IMR-90 (cell line): Measurements from ENCODE around the gene SMIM36.

Source experiments
- CEBPB ChIP-seq: IDR thresholded peaks from 2 replicates; pipeline ENCODE4 v1.6.1; 2012; ENCODE audit warnings: low read depth, low read length, improper control_type of control experiment
- CHD1 ChIP-seq: IDR thresholded peaks from 2 replicates; pipeline ENCODE4 v1.6.1; 2012; ENCODE audit warnings: low read depth, low read length, improper control_type of control experiment
- MXI1 ChIP-seq: IDR thresholded peaks from 2 replicates; pipeline ENCODE4 v1.6.1; 2012; ENCODE audit warnings: low read depth, mild to moderate bottlenecking, low read length, moderate library complexity, borderline replicate concordance
- NFE2L2 ChIP-seq: fragments of 150-350 bp; IDR thresholded peaks from 2 replicates; pipeline ENCODE4 v1.6.1; 2016; ENCODE audit warnings: low read depth, mild to moderate bottlenecking, low read length
- POLR2A ChIP-seq: IDR thresholded peaks from 2 replicates; pipeline ENCODE4 v1.6.1; 2012; ENCODE audit warnings: mild to moderate bottlenecking, low read depth, low read length
- RAD21 ChIP-seq: IDR thresholded peaks from 2 replicates; pipeline ENCODE4 v1.6.1; 2012; ENCODE audit warnings: low read length, improper control_type of control experiment
- RFX5 ChIP-seq: IDR thresholded peaks from 2 replicates; pipeline ENCODE4 v1.8.0; 2012; ENCODE audit warnings: low read depth, mild to moderate bottlenecking, low read length, moderate library complexity
- SMC3 ChIP-seq: fragments of 150-350 bp; IDR thresholded peaks from 2 replicates; pipeline ENCODE4 v1.6.1; 2016; ENCODE audit warnings: low read depth, mild to moderate bottlenecking, antibody characterized with exemption, low read length, moderate library complexity
- TF ChIP-seq, protein P1 (sequence below): conservative IDR thresholded peaks from 2 replicates; pipeline ENCODE4 v1.5.1; 2012; ENCODE audit warnings: mild to moderate bottlenecking, low read depth, low read length, improper control_type of control experiment
- TF ChIP-seq, protein P2 (sequence below): fragments of 150-350 bp; IDR thresholded peaks from 2 replicates; pipeline ENCODE4 v1.6.1; 2017; ENCODE audit warnings: mild to moderate bottlenecking, antibody characterized with exemption, low read length, low read depth

GRCh38 chr17:55480631-55481315 is 30.5 kb downstream of the SMIM36 start:
- TF ChIP-seq, protein P1, sequence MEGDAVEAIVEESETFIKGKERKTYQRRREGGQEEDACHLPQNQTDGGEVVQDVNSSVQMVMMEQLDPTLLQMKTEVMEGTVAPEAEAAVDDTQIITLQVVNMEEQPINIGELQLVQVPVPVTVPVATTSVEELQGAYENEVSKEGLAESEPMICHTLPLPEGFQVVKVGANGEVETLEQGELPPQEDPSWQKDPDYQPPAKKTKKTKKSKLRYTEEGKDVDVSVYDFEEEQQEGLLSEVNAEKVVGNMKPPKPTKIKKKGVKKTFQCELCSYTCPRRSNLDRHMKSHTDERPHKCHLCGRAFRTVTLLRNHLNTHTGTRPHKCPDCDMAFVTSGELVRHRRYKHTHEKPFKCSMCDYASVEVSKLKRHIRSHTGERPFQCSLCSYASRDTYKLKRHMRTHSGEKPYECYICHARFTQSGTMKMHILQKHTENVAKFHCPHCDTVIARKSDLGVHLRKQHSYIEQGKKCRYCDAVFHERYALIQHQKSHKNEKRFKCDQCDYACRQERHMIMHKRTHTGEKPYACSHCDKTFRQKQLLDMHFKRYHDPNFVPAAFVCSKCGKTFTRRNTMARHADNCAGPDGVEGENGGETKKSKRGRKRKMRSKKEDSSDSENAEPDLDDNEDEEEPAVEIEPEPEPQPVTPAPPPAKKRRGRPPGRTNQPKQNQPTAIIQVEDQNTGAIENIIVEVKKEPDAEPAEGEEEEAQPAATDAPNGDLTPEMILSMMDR, result no peak
- TF ChIP-seq NFE2L2 (no peak), RFX5 (no peak), POLR2A (no peak), RAD21 (no peak), MXI1 (no peak), SMC3 (no peak), CEBPB (no peak), CHD1 (no peak)
- TF ChIP-seq, protein P2, sequence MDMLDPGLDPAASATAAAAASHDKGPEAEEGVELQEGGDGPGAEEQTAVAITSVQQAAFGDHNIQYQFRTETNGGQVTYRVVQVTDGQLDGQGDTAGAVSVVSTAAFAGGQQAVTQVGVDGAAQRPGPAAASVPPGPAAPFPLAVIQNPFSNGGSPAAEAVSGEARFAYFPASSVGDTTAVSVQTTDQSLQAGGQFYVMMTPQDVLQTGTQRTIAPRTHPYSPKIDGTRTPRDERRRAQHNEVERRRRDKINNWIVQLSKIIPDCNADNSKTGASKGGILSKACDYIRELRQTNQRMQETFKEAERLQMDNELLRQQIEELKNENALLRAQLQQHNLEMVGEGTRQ, result no peak
